Keratinocyte (primary cell): Measurements from ENCODE around the gene ULK4.

ENCODE experiments used
- CTCF ChIP-seq, 3 experiments: IDR thresholded peaks in 1 of 3; conservative IDR thresholded peaks in 1 of 3; optimal IDR thresholded peaks in 1 of 3; 2 replicates in 2 of 3; 3 replicates in 1 of 3; pipeline versions ENCODE3 to v1.5.1; 2011; ENCODE audit warnings: low read length in 3 of 3, mild to moderate bottlenecking in 3 of 3, moderate library complexity in 2 of 3, control low read depth in 1 of 3, inconsistent platforms in 1 of 3; ENCODE audit not compliant: insufficient read depth in 2 of 3; ENCODE audit errors: extremely low read depth in 1 of 3
- EZH2 ChIP-seq: IDR thresholded peaks from one replicate; pipeline ENCODE4 v1.6.1; 2012; ENCODE audit warnings: inconsistent platforms, mild to moderate bottlenecking, low read length, moderate library complexity

GRCh38 chr3:41742121-41742520 lies 219.8 kb downstream of the ULK4 start:
- TF ChIP-seq CTCF (optimal IDR thresholded peaks at IDR 0.05 in 1 of 3, IDR thresholded peaks at IDR 0.05 in 1 of 3, conservative IDR thresholded peaks at IDR 0.05 in 1 of 3; ENCODE audit: extremely low read depth in 1 of 3, insufficient read depth in 2 of 3, low read length in 3 of 3) = no peak
- no peak for TF ChIP-seq EZH2
